ENCODE data around the gene SMIM35.

DNA sequence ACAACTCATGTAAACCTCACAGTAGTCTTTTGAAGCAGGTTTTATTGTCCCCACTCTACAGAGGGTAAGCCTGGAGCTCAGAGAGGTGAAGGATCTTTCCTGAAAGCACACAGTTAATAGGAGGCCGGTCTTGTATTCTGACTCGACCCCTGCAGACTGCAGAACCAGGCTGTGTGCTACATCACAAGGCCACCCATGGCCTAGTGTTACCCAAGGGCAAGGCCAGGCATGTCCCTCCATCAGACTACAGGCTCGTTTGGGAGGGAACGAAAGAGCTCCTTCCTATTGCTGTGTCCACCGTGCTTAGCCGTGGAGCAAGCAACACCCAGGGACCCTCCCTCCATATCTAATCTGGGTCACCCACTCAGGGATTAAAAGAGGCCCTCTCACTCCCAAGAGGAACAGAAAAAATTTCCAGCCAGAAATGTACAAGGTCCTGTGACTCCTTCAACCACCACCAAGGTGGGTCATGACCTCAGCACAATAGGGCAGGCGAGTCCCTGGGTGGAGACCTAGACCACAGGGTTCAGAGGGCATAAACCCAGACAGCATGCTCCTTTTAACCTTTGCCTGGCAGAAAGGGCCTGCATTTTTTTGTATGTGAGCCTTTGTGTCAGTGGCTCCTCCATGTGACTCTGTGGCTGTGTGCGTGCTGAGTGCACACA, 6.3 kb upstream of the SMIM35 start:
- TF ChIP-seq, protein P1, sequence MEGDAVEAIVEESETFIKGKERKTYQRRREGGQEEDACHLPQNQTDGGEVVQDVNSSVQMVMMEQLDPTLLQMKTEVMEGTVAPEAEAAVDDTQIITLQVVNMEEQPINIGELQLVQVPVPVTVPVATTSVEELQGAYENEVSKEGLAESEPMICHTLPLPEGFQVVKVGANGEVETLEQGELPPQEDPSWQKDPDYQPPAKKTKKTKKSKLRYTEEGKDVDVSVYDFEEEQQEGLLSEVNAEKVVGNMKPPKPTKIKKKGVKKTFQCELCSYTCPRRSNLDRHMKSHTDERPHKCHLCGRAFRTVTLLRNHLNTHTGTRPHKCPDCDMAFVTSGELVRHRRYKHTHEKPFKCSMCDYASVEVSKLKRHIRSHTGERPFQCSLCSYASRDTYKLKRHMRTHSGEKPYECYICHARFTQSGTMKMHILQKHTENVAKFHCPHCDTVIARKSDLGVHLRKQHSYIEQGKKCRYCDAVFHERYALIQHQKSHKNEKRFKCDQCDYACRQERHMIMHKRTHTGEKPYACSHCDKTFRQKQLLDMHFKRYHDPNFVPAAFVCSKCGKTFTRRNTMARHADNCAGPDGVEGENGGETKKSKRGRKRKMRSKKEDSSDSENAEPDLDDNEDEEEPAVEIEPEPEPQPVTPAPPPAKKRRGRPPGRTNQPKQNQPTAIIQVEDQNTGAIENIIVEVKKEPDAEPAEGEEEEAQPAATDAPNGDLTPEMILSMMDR (IDR thresholded peaks at IDR 0.05), result no peak
- TF ChIP-seq POLR2A (IDR thresholded peaks at IDR 0.05), result no peak
